NCI-H146 treated with DMSO at 0.1 percent for 48 hours (cell line): ENCODE results near the gene BUD13.

Experiments
- DNase-seq: peaks from one replicate; lab custom pipeline; 2025; ENCODE audit not compliant: unreplicated experiment; lab: John Stamatoyannopoulos, UW

BUD13 gene

DNA sequence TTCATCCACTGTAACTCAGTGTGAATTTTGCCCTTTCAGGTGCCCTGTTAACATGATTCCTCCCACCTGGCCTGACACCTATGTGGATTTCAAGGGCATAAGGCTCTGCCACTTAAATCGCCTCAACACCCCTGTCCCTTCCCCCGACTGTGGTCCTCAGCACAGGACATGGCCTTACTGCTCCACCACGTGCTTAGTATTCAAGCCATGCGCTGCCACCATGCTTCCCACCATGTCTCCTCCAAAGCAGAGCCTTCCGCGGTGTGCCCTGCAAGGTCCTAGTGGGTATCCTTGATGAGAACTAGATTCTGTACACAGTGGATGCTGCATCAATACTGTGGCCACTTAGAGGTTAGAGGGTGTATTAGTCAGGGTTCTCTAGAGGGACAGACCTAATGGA, 51.9 kb downstream of the BUD13 start:
- DNase-seq, result no peak

DNA sequence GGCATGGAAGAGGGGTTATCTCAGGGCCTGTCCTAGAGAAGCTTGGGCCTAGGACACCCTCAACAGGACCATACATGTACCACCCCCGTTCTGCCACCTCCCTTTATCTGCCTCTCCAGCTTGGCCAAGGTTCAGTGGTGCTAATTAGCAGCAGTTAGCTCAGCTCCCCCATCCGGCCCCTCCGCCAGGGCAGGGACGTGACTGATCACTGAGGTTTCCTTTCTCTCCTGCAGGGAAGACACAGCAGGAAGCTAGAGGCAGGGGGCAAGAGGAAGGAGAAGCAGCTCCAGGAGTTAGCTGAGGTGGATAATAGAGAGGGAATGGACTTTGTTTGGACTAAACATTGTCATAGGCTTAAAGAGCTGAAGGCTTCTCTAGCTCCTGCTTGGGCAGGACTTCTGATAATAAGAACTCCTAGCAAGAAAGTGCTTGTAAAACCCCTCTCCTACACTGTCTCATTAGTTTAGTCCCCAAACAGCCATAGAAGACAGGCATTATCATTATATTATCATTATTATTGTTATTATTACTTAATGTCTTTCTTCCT, 53.8 kb downstream of the BUD13 start:
- peak; percentile 58 for DNase-seq

DNA sequence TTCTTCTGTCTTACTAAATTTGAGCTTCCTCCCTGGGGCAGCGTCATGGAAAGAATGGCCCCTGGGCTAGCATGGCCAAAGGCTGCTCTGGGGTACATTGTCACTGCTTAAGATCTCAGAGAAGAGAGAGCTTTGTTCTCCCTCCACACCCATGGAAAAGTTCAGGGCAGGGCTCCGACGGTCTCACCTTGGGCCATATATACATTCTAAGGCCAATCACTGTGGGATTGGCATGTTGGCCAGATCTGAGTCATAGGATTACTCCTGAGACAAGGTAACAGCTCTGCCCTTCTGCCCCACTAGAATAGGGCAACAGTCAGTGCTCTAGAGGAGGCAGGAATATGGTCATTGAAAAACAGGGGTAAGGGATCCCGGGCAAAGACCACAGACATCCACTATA, 56.2 kb downstream of the BUD13 start:
- no peak for DNase-seq

DNA sequence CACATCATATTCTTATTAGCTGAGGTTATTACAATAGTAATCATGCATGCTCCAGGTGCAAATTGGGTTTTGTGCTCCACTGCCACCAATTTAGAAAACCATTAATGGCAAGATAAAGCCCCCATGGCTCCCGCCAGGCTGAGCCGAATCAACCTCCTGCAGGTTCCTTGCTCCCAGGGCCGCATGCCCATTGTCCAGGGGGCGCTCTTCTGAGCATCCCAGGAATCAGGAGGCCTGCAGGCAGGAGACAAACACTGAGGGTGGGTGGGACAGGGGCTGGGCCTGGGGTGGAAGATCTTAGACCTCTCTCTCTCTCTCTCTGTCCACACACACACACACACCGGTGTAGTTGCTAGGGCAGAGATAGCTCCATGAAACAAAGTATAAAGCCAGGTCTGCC, 57.4 kb downstream of the BUD13 start:
- no peak for DNase-seq

DNA sequence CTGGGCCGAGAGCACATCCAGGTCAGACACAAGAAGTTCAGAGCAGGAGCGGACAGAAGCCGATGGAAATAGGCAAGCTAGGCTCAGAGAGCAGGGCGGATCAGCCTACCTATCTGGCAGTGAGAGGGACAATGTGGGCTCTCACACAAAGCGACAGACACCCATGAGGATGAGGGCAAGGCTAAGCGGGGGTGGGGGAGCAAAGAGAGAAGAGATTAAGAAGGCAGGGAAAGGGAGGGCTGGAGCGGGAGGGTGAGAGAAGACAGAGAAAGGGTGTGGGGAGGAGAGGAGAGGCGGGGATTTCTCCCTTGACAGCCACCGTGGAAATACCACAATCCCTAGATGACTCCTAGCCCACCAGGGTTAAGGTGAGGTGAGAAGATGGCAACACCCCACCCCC, 57.9 kb downstream of the BUD13 start:
- no peak for DNase-seq

DNA sequence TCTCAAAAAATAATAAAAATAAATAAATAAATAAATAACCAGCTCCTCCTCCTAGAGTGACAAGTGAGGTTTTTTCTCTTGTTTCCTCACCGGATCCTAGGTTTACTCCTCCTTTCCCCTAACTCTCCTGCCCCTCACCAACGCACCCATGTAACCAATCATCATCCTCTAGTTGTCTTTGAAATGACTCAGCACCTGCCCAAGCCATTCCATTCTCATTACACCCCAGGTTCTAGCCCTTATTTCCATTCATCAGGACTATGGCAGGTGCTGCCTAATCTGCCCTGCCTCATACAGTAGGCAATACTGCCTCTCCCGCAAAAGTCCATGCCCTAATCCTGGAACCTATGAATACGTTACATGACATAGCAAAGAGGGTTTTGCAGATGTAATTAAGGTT, 60.4 kb downstream of the BUD13 start:
- DNase-seq, result peak; percentile 38

DNA sequence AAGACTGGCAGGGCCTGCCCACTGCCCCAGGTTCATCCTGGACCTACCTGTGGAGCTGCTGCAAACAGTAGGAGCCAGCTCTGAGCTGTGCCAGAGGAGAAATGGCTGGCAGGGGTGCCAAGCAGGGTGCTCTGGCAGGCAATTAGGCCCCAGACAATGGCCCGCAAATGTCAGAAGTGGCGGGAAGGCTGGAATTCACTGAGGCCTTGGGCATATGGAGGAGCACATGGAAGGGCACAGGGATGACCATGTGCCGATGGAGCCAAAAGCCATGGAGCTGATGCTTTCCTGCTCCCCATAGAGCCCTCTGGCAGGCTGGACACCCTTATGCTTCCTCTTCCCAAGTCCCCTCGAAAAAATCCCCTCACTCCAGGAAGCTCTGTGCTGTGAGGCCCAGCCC, 62.0 kb downstream of the BUD13 start:
- DNase-seq, result no peak

DNA sequence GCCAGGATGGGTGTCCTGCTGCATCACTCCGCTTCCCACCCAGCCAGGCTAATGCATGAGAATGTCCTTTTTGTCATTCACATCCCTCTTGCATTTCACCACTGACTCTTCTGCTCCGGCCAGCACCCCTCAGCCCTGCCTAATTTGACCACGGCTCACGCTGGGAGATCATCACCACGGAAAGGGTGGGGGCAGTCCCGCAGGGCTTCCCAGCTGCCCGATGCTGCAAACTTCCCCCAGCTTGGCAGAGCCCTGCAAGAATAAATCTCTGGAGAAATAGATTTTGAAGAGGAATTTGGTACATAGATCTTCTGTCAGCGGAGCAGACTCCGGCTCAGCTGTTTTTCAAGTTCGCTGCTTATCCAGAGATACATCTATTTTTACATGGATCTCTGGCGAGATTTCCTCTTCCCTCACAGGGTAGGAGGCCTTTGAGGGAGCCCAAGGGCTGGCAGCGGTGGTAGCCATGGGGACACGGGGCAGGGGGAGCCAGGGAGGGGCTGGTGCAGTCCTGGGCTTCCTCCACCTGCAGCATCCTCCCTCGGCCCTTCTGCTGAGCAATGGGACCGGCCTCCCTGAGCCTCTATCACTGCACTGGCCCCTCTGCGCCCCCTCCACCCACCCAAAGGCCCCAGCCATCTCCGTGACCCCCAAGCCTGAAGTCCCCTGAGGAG, 62.6 kb downstream of the BUD13 start:
- DNase-seq, result no peak

DNA sequence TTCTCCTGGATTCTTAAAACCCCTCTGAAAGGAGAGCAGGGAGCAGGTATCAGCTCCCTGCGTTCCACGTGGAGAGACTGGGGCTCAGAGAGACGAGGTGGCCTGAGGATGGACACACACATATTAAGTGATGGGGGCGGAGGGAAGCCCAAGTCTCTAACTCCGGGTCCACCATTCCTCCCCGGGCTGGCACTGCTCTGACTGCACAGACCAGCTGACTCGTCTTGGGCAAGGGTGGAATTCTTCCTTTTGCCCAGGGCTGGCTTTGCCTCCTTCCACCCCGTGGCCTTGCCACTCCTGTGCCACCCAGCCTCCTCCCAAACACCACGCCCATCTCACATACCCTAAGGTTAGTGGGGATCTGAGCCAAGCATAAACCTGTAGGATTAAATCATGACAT, 65.0 kb downstream of the BUD13 start:
- DNase-seq, result no peak

DNA sequence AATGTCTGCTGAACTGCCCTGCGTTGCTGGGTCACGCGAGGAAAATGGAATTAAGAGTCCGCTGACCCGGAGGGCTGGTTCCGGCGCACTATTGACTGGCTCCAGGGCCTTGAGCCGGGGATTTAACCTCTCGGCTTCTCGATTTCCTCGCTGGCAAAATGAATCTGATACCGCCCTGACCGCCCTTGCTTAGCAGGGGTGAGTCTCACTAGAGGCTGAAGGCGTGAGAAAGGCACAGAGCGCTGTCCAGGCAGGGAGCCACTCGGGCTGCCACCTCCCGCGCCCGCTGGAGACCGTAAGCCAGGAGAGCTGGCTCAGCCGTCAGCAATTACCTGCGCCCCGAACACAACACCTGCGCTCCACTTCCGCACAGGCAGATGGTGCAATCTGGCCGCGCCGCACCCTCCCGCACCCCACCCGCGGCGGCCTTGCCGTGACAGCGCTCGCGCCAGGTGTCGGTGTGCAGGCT, 65.6 kb downstream of the BUD13 start:
- DNase-seq, result peak; percentile 44

DNA sequence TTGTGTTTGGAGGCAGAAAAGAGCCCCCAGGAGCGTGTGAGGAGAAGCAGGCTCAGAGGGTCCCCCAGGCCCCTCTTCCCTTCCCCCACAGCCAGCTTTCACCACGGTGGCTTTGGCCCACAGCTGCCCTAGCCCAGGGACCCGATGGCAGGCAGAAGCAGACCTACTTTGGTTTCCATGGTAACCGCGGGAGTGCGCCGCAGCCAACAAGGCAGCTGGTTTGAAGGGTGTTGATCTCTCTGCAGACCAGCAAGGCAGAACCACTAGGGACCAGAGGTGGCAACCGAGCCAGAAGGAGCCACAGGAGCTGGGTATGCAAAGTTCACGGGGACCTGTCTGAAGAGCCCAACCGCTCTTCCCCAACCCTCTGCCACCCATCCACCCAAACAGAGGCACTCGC, 69.4 kb downstream of the BUD13 start:
- peak; percentile 56 for DNase-seq

DNA sequence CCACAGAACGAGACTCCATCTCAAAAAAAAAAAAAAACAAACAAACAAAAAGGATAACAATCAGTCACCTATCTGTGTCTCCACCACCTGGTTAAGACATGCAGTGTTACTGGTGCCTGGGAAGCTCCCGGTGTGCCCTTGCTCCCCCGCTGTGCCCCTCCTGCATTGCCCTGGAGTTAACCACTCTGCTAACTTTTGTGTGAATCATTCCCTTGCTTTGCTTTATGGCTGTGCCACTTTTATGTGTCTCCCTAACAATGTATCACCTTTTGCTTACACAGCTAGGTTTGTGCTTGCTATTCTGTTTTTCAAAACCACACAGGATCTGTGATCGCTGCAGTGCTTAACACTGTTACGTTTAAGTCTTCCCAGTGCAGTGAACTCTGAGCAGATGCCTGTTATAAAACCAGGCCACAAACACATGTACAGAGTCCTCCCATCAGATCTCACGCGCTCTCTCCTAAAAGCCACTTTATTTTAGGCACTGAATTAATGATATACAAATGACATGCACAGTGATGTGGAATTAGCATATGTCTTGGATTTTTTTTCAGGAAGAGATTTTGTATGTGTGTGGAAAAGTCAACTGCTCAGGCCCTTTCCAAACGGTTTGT, 69.9 kb downstream of the BUD13 start:
- no peak for DNase-seq

DNA sequence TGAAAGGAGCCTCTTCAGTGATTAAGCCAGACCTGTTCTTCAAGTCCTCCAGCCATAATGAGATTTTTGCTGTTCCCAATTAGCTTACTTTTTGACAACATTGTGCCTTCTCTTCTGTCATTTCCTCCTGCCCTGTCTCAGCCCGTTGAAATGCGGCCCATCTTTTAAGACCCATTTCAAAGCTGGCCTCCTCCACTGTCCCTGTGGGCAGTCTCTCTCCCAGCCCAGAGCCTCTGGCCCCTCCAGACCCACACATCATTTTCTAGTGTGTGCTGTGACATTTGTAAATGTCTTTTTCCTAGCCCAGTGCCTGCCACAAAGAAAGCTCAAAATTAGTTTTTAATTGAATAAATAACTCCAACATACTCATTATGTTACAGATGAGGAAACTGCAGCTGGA, 70.9 kb downstream of the BUD13 start:
- DNase-seq, result no peak

DNA sequence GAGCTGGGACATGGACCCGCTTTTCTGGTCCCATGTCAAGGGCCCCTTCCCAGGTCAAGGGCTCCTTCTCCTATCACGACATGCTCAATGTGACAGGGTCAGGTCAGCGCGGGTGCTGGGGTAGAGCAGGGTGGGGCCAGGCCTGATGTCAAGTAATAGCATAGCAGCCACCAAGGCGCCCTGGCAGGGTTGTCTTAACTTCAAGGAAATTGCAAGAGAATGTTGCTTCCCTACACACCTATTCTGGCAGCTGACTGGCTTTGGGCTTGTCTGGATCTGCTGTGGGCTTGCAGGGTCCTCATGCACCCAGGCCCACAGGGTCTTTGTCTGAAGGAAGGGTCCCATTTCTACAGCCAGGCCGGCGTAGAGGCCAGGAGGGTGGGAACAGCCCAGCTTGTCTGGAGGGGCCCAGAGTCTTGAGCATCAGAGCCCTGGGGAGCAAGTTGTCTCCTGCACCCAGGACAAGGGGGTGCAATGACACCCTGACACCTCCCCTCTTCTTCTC, 71.4 kb downstream of the BUD13 start:
- no peak for DNase-seq

DNA sequence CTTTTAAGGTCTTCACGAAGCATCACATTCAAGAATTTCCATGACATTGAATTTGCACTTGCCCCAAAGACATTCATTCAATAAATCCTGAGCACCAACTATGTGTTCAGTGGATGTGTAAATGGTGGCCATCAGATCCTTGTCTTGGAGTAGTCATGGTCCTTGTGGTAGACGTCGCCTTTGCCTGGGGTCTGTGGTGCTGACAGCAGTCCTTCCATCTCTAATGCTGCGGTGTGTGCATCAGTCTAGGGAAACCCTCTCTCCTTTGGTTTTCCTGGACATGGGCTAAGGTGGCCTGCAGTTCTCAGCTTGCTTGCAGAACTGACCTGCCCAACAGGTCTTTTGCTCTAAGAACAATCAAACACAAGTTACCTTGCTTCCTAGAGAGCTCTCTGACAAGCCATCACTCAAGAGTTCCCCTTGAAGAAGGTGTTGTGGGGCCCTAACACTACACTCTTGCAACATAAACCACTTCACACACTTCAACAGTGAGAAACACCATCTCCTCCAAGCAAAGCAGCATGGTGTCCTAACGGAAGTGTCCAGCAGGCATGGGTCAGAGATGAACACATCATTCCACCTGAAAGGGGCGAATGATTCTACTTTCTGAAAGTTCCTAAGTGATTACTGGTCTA, 72.1 kb downstream of the BUD13 start:
- DNase-seq, result no peak
